ENCODE measurements around the gene PRKAG2. TPM values are rescaled to one million over a fixed set of nuclear protein-coding genes. Genes with fewer than 3 reads are reported as not detected.
A peak's percentile ranks its signal among the peaks of the same experiment; 100 is the strongest.

The PRKAG2 gene
- total and polyA plus RNA-seq, 12 donors: 3.8 to 17.3 (median 10.9) TPM

- H3K27ac ChIP-seq: no peak overlapping the region
- no peaks in the 10 kb centered on the region for H3K9me3 ChIP-seq (replicated peaks in 1 of 3)
- no peaks in the 10 kb centered on the region for H3K4me1 ChIP-seq (replicated peaks in 1 of 2)
- DNase-seq: peak in 2 of 7 donors; percentile 11 to 39
- no peaks in the 10 kb centered on the region for H3K36me3 ChIP-seq (replicated peaks in 1 of 2)
- no peak for TF ChIP-seq POLR2A (IDR thresholded peaks at IDR 0.05)
- no peak for TF ChIP-seq CTCF (IDR thresholded peaks at IDR 0.05)
- peaks cover 7% of the 10 kb centered on the region for H3K27me3 ChIP-seq
- no peak overlapping the region for H3K4me3 ChIP-seq
- intact Hi-C loops (cut with DNase I): no loop called here
- WGBS, 4 donors: 87 to 93% (median 91%) methylated on average over 21 of the region's 21 CpGs
Observed at GRCh38 chr7:151895008-151895630, 18.2 kb upstream of the PRKAG2 start.

GRCh38 chr7:151894111-151895007 is 17.4 kb upstream of the PRKAG2 start:
- WGBS, 4 donors: 87 to 92% (median 90%) methylated on average over 28 to 40 of the region's 40 CpGs
- TF ChIP-seq POLR2A (IDR thresholded peaks at IDR 0.05) (no peak), CTCF (IDR thresholded peaks at IDR 0.05) (no peak)
- H3K27me3 ChIP-seq: peaks cover 7% of the 10 kb centered on the region

GRCh38 chr7:151893405-151893923 is 16.5 kb upstream of the PRKAG2 start:
- H3K4me1 ChIP-seq (replicated peaks in 1 of 2): no peaks in the 10 kb centered on the region
- peaks cover 7% of the 10 kb centered on the region for H3K27me3 ChIP-seq
- TF ChIP-seq CTCF (IDR thresholded peaks at IDR 0.05): no peak
- TF ChIP-seq POLR2A (IDR thresholded peaks at IDR 0.05): no peak
- WGBS, 4 donors: 73 to 83% (median 80%) methylated on average over 7 to 9 of the region's 9 CpGs
- DNase-seq: no peak
- H3K36me3 ChIP-seq (replicated peaks in 1 of 2): no peaks in the 10 kb centered on the region
- H3K27ac ChIP-seq: no peak overlapping the region
- no peak overlapping the region for H3K4me3 ChIP-seq
- H3K9me3 ChIP-seq (replicated peaks in 1 of 3): no peaks in the 10 kb centered on the region
- intact Hi-C loops (cut with DNase I): no loop called here

More at GRCh38 chr7:151894111-151895007, 17.4 kb upstream of the PRKAG2 start:
- H3K4me3 ChIP-seq: no peak overlapping the region
- no peak overlapping the region for H3K27ac ChIP-seq
- H3K9me3 ChIP-seq (replicated peaks in 1 of 3): no peaks in the 10 kb centered on the region
- H3K36me3 ChIP-seq (replicated peaks in 1 of 2): no peaks in the 10 kb centered on the region
- peak in 2 of 7 donors; percentile 9 to 20 for DNase-seq
- H3K4me1 ChIP-seq (replicated peaks in 1 of 2): no peaks in the 10 kb centered on the region
- intact Hi-C loops (cut with DNase I): no loop called here

- no peak overlapping the region for H3K4me3 ChIP-seq
- WGBS, 4 donors: 51 to 65% (median 56%) methylated on average over 8 to 9 of the region's 9 CpGs
- intact Hi-C loops (cut with DNase I): no loop called here
- H3K4me1 ChIP-seq (replicated peaks in 1 of 2): no peaks in the 10 kb centered on the region
- H3K9me3 ChIP-seq (replicated peaks in 1 of 3): no peaks in the 10 kb centered on the region
- no peak overlapping the region for H3K27ac ChIP-seq
- H3K36me3 ChIP-seq (replicated peaks in 1 of 2): no peaks in the 10 kb centered on the region
- DNase-seq: no peak
- H3K27me3 ChIP-seq: peaks cover 7% of the 10 kb centered on the region
- TF ChIP-seq CTCF (IDR thresholded peaks at IDR 0.05) (no peak), POLR2A (IDR thresholded peaks at IDR 0.05) (no peak)
Observed at GRCh38 chr7:151891753-151892152, 14.8 kb upstream of the PRKAG2 start.
